ENCODE results near the gene SBK3.
"Not testable (repeated sequence)": the region's sequence is repeated elsewhere in the genome, so short reads cannot be mapped to it uniquely, and the experiment has no call there.

SBK3 gene

GRCh38 chr19:55545443-55545842 lies at the start of gene SBK3:
Gene SBK3, minus strand, starts transcription at chr19:55545543. Its CDS starts 0 bp downstream, at chr19:55545543.
- DNase-seq (ENCODE audit: low spot score) = no peak

GRCh38 chr19:55593096-55593772 lies 47.9 kb upstream of the SBK3 start:
- no peak for DNase-seq (ENCODE audit: low spot score)

- no peak for DNase-seq (ENCODE audit: low spot score)
These were observed 47.2 kb upstream of the SBK3 start for GRCh38 chr19:55592391-55593090.

GRCh38 chr19:55591555-55591954 lies 46.2 kb upstream of the SBK3 start:
- no peak for DNase-seq (ENCODE audit: low spot score)

GRCh38 chr19:55590617-55591016 lies 45.3 kb upstream of the SBK3 start:
- no peak for DNase-seq (ENCODE audit: low spot score)

GRCh38 chr19:55590109-55590508 lies 44.8 kb upstream of the SBK3 start:
- no peak for DNase-seq (ENCODE audit: low spot score)

- no peak for DNase-seq (ENCODE audit: low spot score)
These were observed 43.4 kb upstream of the SBK3 start for GRCh38 chr19:55588738-55589137.

GRCh38 chr19:55586976-55587668 lies 41.8 kb upstream of the SBK3 start:
- peak; percentile 96 for DNase-seq (ENCODE audit: low spot score)

GRCh38 chr19:55585658-55586339 lies 40.5 kb upstream of the SBK3 start:
- peak; percentile 52 for DNase-seq (ENCODE audit: low spot score)

GRCh38 chr19:55584871-55585270 lies 39.5 kb upstream of the SBK3 start:
- DNase-seq (ENCODE audit: low spot score) = no peak

GRCh38 chr19:55583897-55584296 lies 38.6 kb upstream of the SBK3 start:
- DNase-seq (ENCODE audit: low spot score) = not testable (repeated sequence)

- DNase-seq (ENCODE audit: low spot score) = not testable (repeated sequence)
These were observed 36.9 kb upstream of the SBK3 start for GRCh38 chr19:55582284-55582683.

- DNase-seq (ENCODE audit: low spot score) = no peak
These were observed 36.5 kb upstream of the SBK3 start for GRCh38 chr19:55581823-55582223.

GRCh38 chr19:55581145-55581822 lies 35.9 kb upstream of the SBK3 start:
- DNase-seq (ENCODE audit: low spot score) = no peak

GRCh38 chr19:55580628-55581144 lies 35.3 kb upstream of the SBK3 start, which contains the start of gene ZNF579:
Gene ZNF579, minus strand, starts transcription at chr19:55580848. Its CDS starts 1,209 bp downstream, at chr19:55579639.
- DNase-seq (ENCODE audit: low spot score) = peak; percentile 92

- peak; percentile 31 for DNase-seq (ENCODE audit: low spot score)
These were observed 34.7 kb upstream of the SBK3 start for GRCh38 chr19:55579766-55580621.

GRCh38 chr19:55578761-55579747 lies 33.7 kb upstream of the SBK3 start:
- no peak for DNase-seq (ENCODE audit: low spot score)

- no peak for DNase-seq (ENCODE audit: low spot score)
These were observed 32.9 kb upstream of the SBK3 start for GRCh38 chr19:55578031-55578760.

GRCh38 chr19:55576746-55577145 lies 31.4 kb upstream of the SBK3 start:
- DNase-seq (ENCODE audit: low spot score) = no peak
